ENCODE results near the gene MTNR1B.

MTNR1B gene

DNA sequence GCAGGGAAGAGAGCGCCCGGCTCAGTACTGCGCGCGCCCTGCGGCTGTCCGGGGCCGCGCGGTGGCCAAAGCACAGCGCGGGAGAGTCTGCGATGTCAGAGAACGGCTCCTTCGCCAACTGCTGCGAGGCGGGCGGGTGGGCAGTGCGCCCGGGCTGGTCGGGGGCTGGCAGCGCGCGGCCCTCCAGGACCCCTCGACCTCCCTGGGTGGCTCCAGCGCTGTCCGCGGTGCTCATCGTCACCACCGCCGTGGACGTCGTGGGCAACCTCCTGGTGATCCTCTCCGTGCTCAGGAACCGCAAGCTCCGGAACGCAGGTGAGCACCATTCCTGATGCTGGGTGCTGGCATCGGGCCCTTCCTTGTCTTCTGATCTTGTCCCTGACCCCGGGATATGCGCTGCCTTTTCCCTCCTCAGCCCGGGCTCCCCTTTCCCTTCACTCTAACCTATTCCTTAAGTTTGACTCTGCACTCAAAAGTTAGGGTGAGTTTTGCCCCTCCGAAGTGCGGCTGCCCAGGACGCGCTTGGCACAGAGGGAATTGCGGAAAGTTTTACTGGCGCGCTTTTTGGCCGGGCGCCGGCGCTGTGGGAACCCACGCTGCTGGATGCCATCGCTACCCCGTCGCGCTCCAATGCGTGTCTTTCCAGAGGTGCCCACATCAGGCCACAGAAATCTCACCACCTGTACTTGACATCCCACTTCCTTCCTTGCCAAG, at the start of gene MTNR1B:
Gene MTNR1B (plus strand): TSS at position 18 of the 714 bp plus-strand sequence. CDS start 75 bp downstream, at position 93.
- in situ Hi-C loops (cut with MboI; ENCODE audit: low sequenced_read_pairs): no loop called here

DNA sequence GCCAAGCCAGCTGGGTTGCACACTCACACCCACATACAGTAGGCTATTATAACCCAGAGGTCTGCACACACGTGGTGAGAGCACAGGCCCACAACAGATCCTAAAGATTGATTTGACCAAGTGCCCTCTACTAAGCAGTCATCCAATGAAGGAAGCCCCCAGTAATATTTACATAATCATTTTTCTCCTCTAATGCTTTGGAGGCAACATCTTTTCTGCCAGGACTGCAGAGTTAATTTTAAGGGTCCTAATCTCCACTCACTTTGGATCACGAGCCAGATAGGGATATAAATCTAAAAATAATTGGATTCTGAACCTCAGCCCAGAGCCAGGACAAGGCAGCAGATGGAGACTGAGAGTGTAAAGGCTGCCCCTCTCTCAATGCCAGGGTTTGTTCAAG, 49.1 kb upstream of the MTNR1B start:
- in situ Hi-C loops (cut with MboI; ENCODE audit: low sequenced_read_pairs): no loop called here

GRCh38 chr11:92922731-92923130, 46.7 kb upstream of the MTNR1B start:
- in situ Hi-C loops (cut with MboI; ENCODE audit: low sequenced_read_pairs): no loop called here

DNA sequence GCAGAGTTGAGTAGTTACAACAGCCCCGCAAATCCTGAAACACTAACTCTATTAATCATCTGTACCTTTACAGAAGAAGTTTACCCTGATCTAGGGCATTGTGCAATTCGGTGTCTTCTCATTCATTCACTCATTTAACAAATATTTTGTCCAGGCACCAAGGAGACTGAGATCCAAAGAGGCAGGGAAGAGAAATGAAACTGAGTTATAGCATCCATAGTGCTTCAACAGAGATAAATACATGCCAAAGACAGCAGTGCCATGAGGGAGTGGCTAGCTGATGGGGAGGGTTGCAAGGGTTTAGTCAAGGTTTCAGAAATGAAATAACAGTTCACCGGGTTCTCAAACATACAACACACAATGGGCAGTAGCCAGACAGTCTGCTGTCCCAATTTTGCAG, 40.2 kb upstream of the MTNR1B start:
- in situ Hi-C loops (cut with MboI; ENCODE audit: low sequenced_read_pairs): no loop called here

GRCh38 chr11:92929653-92930052, 39.8 kb upstream of the MTNR1B start:
- in situ Hi-C loops (cut with MboI; ENCODE audit: low sequenced_read_pairs): no loop called here

DNA sequence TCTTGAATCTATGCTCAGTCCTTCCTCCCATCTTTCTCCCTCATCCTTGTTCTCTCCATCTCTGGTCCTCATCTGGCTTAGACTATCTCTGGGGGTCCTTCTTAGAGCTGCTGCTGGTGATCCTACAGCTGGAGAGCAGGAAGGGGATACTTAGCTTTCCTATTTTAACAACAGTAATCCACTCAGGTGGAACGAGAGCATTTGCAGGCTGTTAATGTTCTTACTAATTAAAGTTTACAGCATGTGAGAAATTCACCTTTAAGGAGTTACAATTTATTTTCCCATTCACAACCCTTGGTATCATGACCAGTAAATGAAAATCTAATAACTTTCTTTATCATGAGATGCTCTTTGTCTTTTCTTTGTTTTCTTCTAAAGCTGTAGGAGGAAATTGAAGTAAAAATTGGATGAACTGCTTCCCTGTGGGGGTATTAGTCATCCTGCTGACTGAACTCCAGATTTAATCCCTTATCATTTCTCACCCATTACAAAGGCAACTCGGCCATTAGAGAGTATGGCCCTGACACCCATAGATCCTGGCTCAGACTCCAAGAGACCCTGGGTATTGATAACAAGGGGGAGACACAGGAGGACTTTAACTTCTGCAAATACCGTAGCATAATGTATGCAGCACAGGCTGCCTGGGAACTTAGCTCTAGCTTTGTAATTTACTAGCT, 37.6 kb upstream of the MTNR1B start:
- in situ Hi-C loops (cut with MboI; ENCODE audit: low sequenced_read_pairs): no loop called here

- in situ Hi-C loops (cut with MboI; ENCODE audit: low sequenced_read_pairs): no loop called here
Measured at GRCh38 chr11:92939305-92939704, 30.1 kb upstream of the MTNR1B start.

- in situ Hi-C loops (cut with MboI; ENCODE audit: low sequenced_read_pairs): no loop called here
Measured at GRCh38 chr11:92941676-92942571, 27.5 kb upstream of the MTNR1B start.

DNA sequence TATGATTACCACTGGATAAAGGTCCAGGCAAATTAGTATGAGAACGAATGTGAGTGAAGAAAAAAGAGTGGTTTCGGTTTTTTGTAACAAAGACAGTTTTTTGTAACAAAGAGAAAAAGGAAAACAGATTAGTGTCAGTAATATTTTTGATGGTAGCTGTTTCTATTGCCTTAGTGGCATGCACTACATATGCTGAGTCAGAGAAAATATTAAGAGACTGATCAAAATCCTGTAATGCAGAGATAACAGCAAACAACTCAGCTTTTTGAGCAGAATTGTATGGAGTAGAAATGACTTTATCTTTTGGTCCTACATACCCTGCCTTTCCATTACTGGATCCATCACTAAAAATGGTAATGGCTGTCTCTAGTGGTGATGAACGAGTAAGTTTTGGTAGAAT, 22.7 kb upstream of the MTNR1B start:
- in situ Hi-C loops (cut with MboI; ENCODE audit: low sequenced_read_pairs): no loop called here

DNA sequence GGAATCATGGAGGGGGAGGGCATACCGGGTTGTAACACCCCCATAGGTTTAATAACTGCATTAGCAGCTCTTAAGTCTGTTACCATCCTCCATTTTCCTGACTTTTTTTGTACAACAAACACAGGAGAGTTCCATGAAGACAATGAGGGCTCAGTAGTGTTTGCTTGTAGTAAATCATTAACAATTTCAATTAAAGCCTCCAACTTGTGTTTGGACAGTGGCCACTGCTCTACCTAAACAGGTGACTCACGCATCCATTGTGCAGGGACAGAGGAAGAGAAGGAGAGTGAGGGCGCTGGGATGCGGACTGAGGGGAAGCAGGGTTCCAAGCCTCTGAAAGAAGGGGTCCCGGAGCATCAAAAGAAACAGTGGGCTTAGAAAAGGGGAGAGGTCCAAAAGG, 21.3 kb upstream of the MTNR1B start:
- in situ Hi-C loops (cut with MboI; ENCODE audit: low sequenced_read_pairs): no loop called here

DNA sequence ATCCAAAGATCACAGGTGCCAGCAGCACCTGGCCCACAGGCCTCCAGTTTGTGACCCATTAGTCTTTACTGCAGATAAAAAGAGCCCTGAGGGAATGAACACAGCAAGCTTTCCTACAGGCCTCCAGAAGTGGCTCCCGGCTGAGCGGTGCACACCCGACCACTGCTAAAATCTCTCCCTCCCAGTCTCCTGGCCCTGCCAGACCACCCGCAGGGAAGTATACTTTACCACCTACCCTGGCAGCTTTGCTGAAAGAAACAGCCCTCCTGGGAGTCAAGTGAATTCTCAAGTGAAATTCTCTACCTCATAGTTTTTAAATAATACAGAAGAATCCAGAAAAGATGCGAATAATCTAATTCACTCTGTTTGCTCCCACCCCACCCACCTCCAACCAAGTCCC, 15.4 kb upstream of the MTNR1B start:
- in situ Hi-C loops (cut with MboI; ENCODE audit: low sequenced_read_pairs): no loop called here

- in situ Hi-C loops (cut with MboI; ENCODE audit: low sequenced_read_pairs): no loop called here
Measured at GRCh38 chr11:92955860-92956259, 13.6 kb upstream of the MTNR1B start.

- in situ Hi-C loops (cut with MboI; ENCODE audit: low sequenced_read_pairs): no loop called here
Measured at GRCh38 chr11:92960886-92961285, 8.6 kb upstream of the MTNR1B start.

DNA sequence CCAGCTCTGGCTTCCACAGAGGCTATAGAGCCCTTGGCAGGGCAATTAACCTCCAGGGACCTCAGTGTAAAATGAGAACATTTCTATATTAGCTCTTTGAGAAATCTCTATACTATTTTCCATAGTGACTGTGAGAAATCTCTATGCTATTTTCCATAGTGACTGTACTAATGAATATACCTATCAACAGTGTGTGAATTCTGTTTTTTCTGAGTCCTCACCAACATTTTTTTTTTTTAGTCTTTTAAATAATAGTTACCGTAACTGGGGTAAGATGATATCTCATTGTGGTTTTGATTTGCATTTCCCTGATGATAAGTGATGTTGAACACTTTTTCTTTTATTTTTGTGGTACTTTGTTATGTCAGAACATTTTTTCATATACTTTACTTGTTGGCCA, 7.0 kb upstream of the MTNR1B start:
- in situ Hi-C loops (cut with MboI; ENCODE audit: low sequenced_read_pairs): no loop called here

GRCh38 chr11:92964471-92964870, 5.0 kb upstream of the MTNR1B start:
- in situ Hi-C loops (cut with MboI; ENCODE audit: low sequenced_read_pairs): no loop called here

DNA sequence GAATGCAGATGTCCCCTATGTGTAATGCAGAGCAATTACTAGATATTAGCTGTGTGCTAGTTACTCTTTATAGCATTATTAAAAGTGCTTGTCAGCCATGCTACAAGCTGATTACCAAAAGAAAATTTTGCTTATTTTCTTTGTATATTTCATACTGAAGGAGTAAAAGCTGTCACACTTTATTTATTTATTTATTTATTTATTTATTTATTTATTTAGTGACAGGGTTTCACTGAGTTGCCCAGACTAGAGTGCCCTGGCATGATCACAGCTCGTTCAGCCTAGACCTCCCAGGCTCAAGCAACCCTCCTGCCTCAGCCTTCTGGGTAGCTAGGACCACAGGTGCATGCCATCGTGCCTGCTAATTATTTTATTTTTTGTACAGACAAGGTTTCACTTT, 4.3 kb upstream of the MTNR1B start:
- in situ Hi-C loops (cut with MboI; ENCODE audit: low sequenced_read_pairs): no loop called here

DNA sequence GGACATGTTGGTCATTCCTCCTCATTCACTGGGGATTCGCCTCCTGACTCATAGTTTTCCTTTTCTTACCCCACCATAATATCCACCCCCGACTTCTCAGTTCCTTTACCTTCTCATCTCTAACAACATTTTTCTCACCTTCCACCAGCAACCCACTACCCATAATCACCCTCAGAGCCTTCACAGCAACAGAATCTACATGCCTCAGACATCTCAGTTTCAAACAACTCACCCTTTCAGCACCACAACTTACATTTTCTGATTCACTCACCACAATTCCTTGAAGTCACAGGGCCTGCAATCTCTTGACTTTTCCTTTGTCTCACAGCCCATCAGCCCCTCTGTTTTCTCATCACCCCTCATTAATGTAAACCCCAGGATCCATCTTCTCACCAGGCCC, 2.3 kb upstream of the MTNR1B start:
- in situ Hi-C loops (cut with MboI; ENCODE audit: low sequenced_read_pairs): no loop called here

DNA sequence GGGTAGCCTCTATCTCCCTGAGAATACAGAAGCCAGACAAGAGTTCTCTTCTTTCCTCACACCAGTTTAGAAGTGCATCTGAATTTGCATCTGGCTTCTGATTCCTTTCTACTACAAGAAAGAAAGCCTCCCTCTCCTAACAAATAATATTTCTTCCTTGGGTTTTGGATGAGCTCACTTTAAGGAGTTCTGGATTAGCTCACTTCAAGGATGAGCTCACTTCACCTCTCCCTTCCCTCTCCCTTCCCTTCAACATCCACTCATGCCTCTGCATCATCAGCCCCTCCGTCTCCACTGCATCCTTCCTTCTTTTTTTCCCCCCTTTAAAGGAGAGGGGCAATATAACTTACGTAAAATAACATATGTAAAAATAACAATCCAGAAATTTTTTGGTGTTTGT, 1.6 kb upstream of the MTNR1B start:
- in situ Hi-C loops (cut with MboI; ENCODE audit: low sequenced_read_pairs): no loop called here

GRCh38 chr11:92969293-92969633, 188 bp upstream of the MTNR1B start:
- in situ Hi-C loops (cut with MboI; ENCODE audit: low sequenced_read_pairs): no loop called here

DNA sequence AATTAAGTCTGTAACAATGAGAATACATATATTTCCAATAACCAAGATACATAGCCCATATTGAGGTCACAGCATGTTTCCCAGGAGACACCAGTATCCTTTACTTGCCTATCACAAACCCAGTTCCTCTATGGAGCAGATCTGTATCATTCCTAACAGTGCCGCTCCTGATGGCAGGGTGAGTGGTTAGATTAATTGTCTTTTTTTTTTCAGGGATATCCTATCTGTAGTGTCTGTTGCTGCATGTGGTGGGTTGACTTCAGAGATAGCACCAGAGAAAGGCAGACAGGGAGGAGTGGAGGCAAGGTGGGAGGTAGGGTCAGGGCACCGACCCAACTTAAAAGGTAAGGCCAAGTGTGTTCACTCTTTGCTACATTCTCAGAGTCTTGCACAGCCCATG, 2.8 kb downstream of the MTNR1B start:
- in situ Hi-C loops (cut with MboI; ENCODE audit: low sequenced_read_pairs): no loop called here

DNA sequence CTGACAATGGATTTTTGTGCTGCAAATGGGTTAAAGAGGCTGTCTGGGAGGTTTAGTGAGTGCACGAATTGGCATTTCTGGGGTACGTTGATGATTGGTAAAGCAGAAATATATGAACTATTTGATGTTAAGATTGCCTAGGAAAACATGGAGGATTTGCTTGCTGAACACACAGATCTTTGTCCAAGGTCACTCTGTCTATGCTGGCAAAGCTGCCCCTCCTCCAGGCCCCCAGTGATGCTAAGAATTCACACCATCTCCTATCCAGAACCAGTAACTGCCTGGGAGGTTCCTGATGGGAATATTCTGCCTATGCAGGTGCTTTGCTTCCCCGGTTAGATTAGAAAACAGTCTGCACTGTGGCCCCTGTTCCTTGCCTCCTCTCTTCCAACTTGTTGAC, 5.8 kb downstream of the MTNR1B start:
- in situ Hi-C loops (cut with MboI; ENCODE audit: low sequenced_read_pairs): no loop called here

GRCh38 chr11:92976681-92977080, 7.2 kb downstream of the MTNR1B start:
- in situ Hi-C loops (cut with MboI; ENCODE audit: low sequenced_read_pairs): no loop called here

Measured in hTERT RPE-1 (cell line).